ENCODE data around the gene IGSF3.
"Not testable (repeated sequence)": the region's sequence is repeated elsewhere in the genome, so short reads cannot be mapped to it uniquely, and the experiment has no call there.

Gene IGSF3

DNA sequence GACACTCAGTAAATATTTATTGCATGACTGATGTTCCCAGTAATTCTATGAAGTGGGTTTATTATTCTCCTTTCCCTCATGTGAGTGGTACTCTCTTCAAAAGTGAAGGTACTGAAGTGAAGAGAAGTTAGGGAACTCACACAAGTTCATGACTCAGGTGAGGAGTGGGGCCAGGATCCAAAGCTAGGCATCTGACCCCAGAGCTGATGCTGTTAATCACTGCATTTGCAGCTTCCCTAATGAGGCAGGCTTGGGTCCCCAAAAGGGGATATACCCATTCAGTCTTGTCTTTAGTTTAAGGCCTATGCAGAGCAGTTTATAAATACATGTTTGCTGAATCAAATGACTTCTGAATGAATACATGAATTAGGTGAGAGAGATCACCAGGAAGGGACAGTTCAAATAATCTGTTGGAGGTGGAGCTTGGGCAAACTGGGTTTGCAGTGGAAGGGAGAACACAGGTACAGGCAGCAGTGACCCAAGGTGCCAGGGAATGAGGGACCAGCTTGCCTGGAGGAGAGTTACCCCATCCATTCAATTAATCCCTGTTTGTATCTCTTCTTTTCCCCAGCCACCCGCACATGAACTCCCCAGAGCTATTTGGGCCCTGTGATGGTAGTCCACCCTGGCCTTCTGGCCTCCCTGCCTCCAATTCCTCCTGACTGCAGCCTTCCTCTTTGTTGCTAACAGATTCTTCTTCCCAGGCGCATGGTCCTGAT, 98.7 kb downstream of the IGSF3 start:
- no peak overlapping the region for H3K27ac ChIP-seq (ENCODE audit: low read length)
- H3K27me3 ChIP-seq (ENCODE audit: insufficient read depth, low read length), result peaks cover 16% of the 10 kb centered on the region; the same call in 1 of the 2 replicates
- H3K36me3 ChIP-seq (ENCODE audit: insufficient read depth, low read depth, low read length), result no peaks in the 10 kb centered on the region
- H3K9me3 ChIP-seq (ENCODE audit: insufficient read depth, low read depth, low read length), result peaks cover 5% of the 10 kb centered on the region; the same call in 1 of the 2 replicates
- no peak overlapping the region for H3K4me3 ChIP-seq (ENCODE audit: low read length)
- H3K4me1 ChIP-seq (ENCODE audit: insufficient read depth, low read length), result peaks cover 13% of the 10 kb centered on the region; the same call in 1 of the 2 replicates
- no peak overlapping the region for H3K9ac ChIP-seq (ENCODE audit: low read depth, low read length)

DNA sequence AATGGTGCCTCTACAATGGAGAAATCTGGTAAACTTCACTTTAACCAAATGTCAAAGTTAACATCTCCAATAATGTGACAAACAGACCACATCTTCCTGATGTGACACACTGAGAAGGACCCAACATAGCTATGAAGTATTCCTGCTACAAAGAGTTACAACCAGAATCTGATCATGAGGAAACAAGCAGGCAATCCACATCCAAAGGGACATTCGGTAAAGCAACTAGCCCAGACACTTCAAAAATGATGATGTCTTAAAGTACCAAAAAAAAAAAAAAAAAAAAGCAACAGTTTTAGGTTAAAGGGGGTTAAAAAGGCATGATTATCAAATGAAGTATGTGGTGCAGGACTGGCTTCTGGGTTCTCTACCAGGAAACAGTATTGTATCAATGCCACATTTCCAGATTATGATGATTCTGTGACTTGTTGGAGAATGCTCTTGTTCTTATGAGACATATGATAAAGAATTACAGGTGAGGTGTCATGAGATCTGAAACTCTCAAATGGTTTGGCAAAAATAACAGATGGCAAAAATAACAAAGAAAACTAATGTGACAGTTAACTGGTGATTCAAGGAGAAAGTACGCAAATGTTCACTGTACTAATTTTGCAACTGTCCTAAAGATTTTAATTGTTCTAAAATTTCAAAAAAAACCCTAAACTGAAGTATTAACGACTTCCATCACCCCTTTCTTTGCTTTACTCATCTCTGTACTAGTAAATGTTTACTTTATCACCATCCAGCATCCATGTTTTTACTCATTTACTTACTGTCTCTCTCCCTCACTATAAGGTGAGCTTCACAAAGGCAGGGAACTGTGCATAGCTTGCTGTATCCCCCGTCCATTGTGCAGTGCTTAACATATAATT, 99.5 kb downstream of the IGSF3 start:
- Histone ChIP-seq H3K27me3 (ENCODE audit: insufficient read depth, low read length) (peaks cover 16% of the 10 kb centered on the region; the same call in 1 of the 2 replicates), H3K9me3 (ENCODE audit: insufficient read depth, low read depth, low read length) (peaks cover 13% of the 10 kb centered on the region; the same call in 1 of the 2 replicates), H3K27ac (ENCODE audit: low read length) (no peak overlapping the region), H3K4me1 (ENCODE audit: insufficient read depth, low read length) (peaks cover 13% of the 10 kb centered on the region; the same call in 1 of the 2 replicates), H3K4me3 (ENCODE audit: low read length) (no peak overlapping the region), H3K9ac (ENCODE audit: low read depth, low read length) (no peak overlapping the region), H3K36me3 (ENCODE audit: insufficient read depth, low read depth, low read length) (no peaks in the 10 kb centered on the region)

DNA sequence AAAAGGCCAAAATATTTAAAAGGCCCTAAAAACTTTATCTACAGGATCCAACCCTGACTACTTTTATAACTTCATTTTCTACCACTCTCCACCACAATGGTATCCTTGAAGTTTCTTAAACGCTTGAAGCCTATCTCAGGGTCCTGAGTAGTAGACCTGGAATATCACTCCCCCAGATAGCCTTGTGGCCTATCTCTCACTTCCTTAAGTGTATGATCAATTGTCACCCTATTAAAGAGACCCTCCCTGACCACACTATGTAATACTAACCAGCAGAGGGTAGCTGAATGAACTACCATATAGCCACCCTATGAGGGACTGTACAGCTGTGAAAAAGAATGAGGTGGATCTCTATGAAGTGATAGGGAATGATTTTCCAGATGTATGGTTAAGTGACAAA, 102.3 kb downstream of the IGSF3 start:
- Histone ChIP-seq H3K27ac (ENCODE audit: low read length) (no peak overlapping the region), H3K27me3 (ENCODE audit: insufficient read depth, low read length) (no peaks in the 10 kb centered on the region), H3K9me3 (ENCODE audit: insufficient read depth, low read depth, low read length) (peaks cover 16% of the 10 kb centered on the region; the same call in 1 of the 2 replicates), H3K4me3 (ENCODE audit: low read length) (no peak overlapping the region), H3K36me3 (ENCODE audit: insufficient read depth, low read depth, low read length) (no peaks in the 10 kb centered on the region), H3K4me1 (ENCODE audit: insufficient read depth, low read length) (peaks cover 3% of the 10 kb centered on the region; the same call in 1 of the 2 replicates), H3K9ac (ENCODE audit: low read depth, low read length) (no peak overlapping the region)

GRCh38 chr1:116564426-116564825, 103.1 kb downstream of the IGSF3 start:
- Histone ChIP-seq H3K4me3 (ENCODE audit: low read length) (no peak overlapping the region), H3K9me3 (ENCODE audit: insufficient read depth, low read depth, low read length) (peaks cover 16% of the 10 kb centered on the region; the same call in 1 of the 2 replicates), H3K27ac (ENCODE audit: low read length) (no peak overlapping the region), H3K27me3 (ENCODE audit: insufficient read depth, low read length) (no peaks in the 10 kb centered on the region), H3K9ac (ENCODE audit: low read depth, low read length) (no peak overlapping the region), H3K36me3 (ENCODE audit: insufficient read depth, low read depth, low read length) (no peaks in the 10 kb centered on the region), H3K4me1 (ENCODE audit: insufficient read depth, low read length) (no peaks in the 10 kb centered on the region)

- not testable (repeated sequence) for H3K4me3 ChIP-seq (ENCODE audit: low read length); H3K9ac ChIP-seq (ENCODE audit: low read depth, low read length); H3K27ac ChIP-seq (ENCODE audit: low read length); H3K36me3 ChIP-seq (ENCODE audit: insufficient read depth, low read depth, low read length); H3K4me1 ChIP-seq (ENCODE audit: insufficient read depth, low read length); H3K27me3 ChIP-seq (ENCODE audit: insufficient read depth, low read length)
- H3K9me3 ChIP-seq (ENCODE audit: insufficient read depth, low read depth, low read length), result peaks cover 16% of the 10 kb centered on the region; the same call in 1 of the 2 replicates
Measured at GRCh38 chr1:116562465-116562864, 105.1 kb downstream of the IGSF3 start.

DNA sequence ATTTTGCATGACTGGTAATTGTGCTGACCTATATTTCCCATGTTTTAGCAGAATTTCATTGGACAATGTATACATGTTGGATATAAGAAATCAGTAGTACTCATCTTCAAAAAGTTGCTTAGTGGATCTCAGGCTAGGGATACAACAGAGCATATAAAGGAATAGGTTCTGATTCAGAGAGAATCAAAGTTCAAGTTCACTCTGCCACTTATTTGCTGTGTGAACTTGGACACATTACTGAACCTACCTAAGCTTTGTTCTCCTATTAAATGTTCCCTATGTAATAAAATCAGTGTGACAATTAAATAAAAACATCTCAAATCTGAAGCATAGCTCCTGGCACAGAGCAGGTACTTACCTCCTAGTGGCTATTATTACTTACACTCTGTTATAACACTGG, 106.0 kb downstream of the IGSF3 start:
- H3K27me3 ChIP-seq (ENCODE audit: insufficient read depth, low read length), result no peaks in the 10 kb centered on the region

DNA sequence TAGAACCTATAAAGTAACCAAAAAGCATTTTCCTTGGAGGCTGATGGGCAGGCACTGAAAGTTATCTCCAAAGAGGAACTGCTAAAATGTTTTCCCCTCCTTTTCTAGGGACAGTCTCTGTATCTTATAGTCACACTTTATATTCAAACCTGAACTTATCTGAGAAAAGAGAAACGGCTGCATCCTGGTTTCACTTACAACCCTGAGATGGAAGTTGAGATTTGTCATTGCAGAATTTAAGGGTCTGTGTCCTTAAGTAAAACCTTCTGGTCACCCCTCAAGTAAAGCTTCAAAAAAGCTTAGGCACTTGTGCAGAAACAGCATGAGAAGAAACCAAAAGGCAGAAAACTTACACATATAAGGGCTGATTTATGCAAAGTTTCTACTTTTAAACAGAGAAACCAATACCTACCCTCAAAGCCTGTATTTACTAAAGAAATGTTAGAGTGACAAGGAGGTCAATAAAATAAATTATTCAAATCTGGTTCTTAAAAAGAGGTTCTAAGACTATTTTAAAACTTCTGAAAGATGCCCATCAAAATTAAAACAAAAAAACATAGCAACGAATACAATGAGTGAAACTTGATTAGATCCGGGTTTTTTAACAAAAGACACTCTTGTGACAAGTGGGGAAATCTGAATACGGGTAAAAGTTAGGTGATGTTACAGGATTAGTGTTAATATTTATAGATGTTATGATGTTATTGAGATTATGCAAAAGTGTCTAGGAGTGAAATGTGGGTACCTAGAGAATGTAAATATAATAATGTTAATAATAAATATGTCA, 106.6 kb downstream of the IGSF3 start:
- Histone ChIP-seq H3K27ac (ENCODE audit: low read length) (no peak overlapping the region), H3K36me3 (ENCODE audit: insufficient read depth, low read depth, low read length) (no peaks in the 10 kb centered on the region), H3K27me3 (ENCODE audit: insufficient read depth, low read length) (no peaks in the 10 kb centered on the region), H3K9ac (ENCODE audit: low read depth, low read length) (no peak overlapping the region), H3K9me3 (ENCODE audit: insufficient read depth, low read depth, low read length) (peaks cover 16% of the 10 kb centered on the region; the same call in 1 of the 2 replicates), H3K4me1 (ENCODE audit: insufficient read depth, low read length) (no peaks in the 10 kb centered on the region), H3K4me3 (ENCODE audit: low read length) (no peak overlapping the region)

More for the DNA sequence above, 106.0 kb downstream of the IGSF3 start:
- Histone ChIP-seq H3K9ac (ENCODE audit: low read depth, low read length) (no peak overlapping the region), H3K4me1 (ENCODE audit: insufficient read depth, low read length) (no peaks in the 10 kb centered on the region), H3K36me3 (ENCODE audit: insufficient read depth, low read depth, low read length) (no peaks in the 10 kb centered on the region), H3K27ac (ENCODE audit: low read length) (no peak overlapping the region), H3K9me3 (ENCODE audit: insufficient read depth, low read depth, low read length) (peaks cover 16% of the 10 kb centered on the region; the same call in 1 of the 2 replicates), H3K4me3 (ENCODE audit: low read length) (no peak overlapping the region)

GRCh38 chr1:116559304-116559761, 108.2 kb downstream of the IGSF3 start:
- Histone ChIP-seq H3K27ac (ENCODE audit: low read length) (no peak overlapping the region), H3K4me1 (ENCODE audit: insufficient read depth, low read length) (no peaks in the 10 kb centered on the region), H3K9me3 (ENCODE audit: insufficient read depth, low read depth, low read length) (peaks cover 16% of the 10 kb centered on the region; the same call in 1 of the 2 replicates), H3K9ac (ENCODE audit: low read depth, low read length) (no peak overlapping the region), H3K4me3 (ENCODE audit: low read length) (no peak overlapping the region), H3K27me3 (ENCODE audit: insufficient read depth, low read length) (no peaks in the 10 kb centered on the region), H3K36me3 (ENCODE audit: insufficient read depth, low read depth, low read length) (no peaks in the 10 kb centered on the region)

- Histone ChIP-seq H3K9me3 (ENCODE audit: insufficient read depth, low read depth, low read length) (peaks cover 9% of the 10 kb centered on the region; the same call in 1 of the 2 replicates), H3K36me3 (ENCODE audit: insufficient read depth, low read depth, low read length) (no peaks in the 10 kb centered on the region), H3K9ac (ENCODE audit: low read depth, low read length) (no peak overlapping the region), H3K4me1 (ENCODE audit: insufficient read depth, low read length) (peaks cover 4% of the 10 kb centered on the region), H3K4me3 (ENCODE audit: low read length) (no peak overlapping the region), H3K27ac (ENCODE audit: low read length) (no peak overlapping the region), H3K27me3 (ENCODE audit: insufficient read depth, low read length) (no peaks in the 10 kb centered on the region)
Measured at GRCh38 chr1:116558571-116558970, 109.0 kb downstream of the IGSF3 start.

GRCh38 chr1:116558140-116558549, 109.4 kb downstream of the IGSF3 start:
- Histone ChIP-seq H3K27me3 (ENCODE audit: insufficient read depth, low read length) (no peaks in the 10 kb centered on the region), H3K4me3 (ENCODE audit: low read length) (no peak overlapping the region), H3K36me3 (ENCODE audit: insufficient read depth, low read depth, low read length) (no peaks in the 10 kb centered on the region), H3K9me3 (ENCODE audit: insufficient read depth, low read depth, low read length) (peaks cover 4% of the 10 kb centered on the region; the same call in 1 of the 2 replicates), H3K9ac (ENCODE audit: low read depth, low read length) (no peak overlapping the region), H3K4me1 (ENCODE audit: insufficient read depth, low read length) (peaks cover 6% of the 10 kb centered on the region), H3K27ac (ENCODE audit: low read length) (no peak overlapping the region)

DNA sequence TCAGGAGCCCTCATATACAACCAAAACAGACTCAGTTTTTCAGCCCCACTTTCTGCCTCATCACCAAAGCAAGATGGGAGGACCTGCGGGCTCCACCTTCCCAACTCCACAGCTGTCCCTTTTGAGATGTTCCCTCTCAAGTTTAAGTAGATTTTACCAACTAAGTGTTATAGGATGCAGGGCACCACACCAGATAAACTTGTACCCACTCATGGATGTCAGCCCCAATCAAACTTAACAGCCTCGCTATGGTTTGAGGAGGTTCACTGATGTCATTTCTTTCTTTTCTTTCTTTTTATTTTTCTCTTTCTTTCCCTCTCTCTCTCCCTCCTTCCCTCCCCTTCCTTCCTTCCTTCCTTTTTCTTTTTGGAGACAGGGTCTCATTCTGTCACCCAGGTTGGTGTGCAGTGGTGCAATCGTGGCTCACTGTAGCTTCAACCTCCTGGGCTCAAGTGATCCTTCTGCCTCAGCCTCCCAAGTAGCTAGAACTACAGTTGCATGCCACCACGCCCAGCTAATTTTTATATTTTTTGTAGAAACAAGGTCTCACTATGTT, 110.1 kb downstream of the IGSF3 start:
- H3K4me1 ChIP-seq (ENCODE audit: insufficient read depth, low read length), result peaks cover 6% of the 10 kb centered on the region
- H3K9me3 ChIP-seq (ENCODE audit: insufficient read depth, low read depth, low read length), result no peaks in the 10 kb centered on the region
- H3K9ac ChIP-seq (ENCODE audit: low read depth, low read length), result no peak overlapping the region
- no peaks in the 10 kb centered on the region for H3K27me3 ChIP-seq (ENCODE audit: insufficient read depth, low read length)
- no peaks in the 10 kb centered on the region for H3K36me3 ChIP-seq (ENCODE audit: insufficient read depth, low read depth, low read length)
- H3K27ac ChIP-seq (ENCODE audit: low read length), result no peak overlapping the region
- no peak overlapping the region for H3K4me3 ChIP-seq (ENCODE audit: low read length)
